HTERT RPE-1 (cell line): ENCODE data around the gene C1orf116.

ENCODE experiments used
- in situ Hi-C: fragments of 300-500 bp; cut with MboI; formaldehyde crosslinking; loops from 4 replicates; pipeline ENCODE4 v1.14.3; 2020; ENCODE audit warnings: low sequenced_read_pairs

Gene C1orf116

DNA sequence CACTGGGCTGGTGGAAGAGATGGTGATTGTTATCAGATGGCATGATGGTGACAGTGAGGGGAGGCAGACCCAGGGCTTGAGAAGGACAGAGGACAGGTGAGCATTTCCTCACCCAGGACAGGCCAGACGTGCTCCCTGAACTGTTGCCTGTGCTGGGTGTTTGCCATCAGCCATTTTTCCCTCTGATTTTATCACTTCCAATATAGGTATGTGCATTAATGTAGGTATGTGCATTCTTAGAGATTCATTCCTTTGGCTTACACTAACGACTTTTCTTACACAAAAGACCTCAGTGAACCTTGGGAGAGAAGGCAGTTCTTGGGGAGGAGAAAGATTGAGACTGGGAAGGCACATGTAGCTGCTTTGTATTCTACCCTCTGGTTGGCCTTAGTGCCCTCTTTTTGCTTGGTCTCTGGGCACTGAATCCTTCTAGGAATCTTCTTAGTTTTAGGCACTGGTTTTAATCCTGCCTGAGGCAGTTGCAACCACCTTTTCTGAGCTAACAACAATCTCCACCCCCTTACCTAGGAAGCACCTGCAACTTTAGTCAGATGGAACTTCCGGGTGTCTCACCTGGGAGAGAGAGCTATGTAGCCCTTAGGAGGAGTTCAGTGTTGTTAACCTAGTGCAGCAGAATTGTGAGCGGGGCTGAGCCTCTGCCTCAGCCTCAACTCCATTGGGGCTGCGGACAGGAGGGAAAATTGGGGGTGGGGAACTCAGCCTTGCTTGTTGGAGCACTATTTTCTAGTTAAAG lies 30.9 kb downstream of the C1orf116 start:
- in situ Hi-C loops: no loop called here

- in situ Hi-C loops: no loop called here
Observed at GRCh38 chr1:207000651-207001291, 31.8 kb downstream of the C1orf116 start.

GRCh38 chr1:206998816-206999215 lies 33.7 kb downstream of the C1orf116 start:
- in situ Hi-C loops: no loop called here

GRCh38 chr1:206992790-206993189 lies 39.8 kb downstream of the C1orf116 start:
- in situ Hi-C loops: no loop called here

- in situ Hi-C loops: no loop called here
Observed at GRCh38 chr1:206987873-206988272, 44.7 kb downstream of the C1orf116 start.

DNA sequence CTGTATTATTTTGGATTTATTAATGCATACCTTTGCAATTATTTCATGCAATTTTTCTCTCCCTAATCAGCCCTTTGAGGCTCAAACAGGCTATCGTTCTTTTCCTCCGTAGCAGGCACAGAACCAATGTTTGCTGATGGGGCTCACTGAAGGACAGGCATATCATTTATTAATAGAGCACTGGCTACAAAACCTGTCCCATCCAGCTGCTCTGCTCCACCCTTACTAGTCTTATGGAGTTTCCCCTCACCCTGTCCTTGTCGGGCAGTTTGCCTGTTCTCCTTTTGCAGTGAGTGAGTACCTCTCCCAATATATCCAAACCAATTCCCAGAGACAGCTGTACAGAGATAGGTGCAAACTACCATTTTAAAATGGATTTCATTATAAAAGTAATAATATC lies 45.7 kb downstream of the C1orf116 start:
- in situ Hi-C loops: no loop called here

DNA sequence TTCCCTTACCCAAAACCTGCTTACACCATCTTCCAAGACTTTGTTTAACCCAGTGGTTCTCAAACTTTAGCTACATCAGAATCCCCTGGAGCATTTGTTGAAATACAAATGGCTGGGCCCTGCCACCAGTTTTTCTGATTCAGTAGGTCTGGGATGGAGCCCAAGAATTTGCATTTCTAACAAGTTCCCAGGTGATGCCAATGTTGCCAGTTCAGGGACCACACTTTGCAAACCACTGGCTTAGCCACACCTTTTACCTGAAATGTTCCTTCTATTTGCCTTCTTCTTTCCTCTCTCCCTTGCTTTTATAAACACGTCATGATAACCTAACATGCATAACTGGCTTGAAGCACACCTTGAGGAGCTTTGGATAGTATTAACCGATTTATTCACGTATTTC lies 46.2 kb downstream of the C1orf116 start:
- in situ Hi-C loops: no loop called here

- in situ Hi-C loops: no loop called here
Observed at GRCh38 chr1:206985162-206985749, 47.3 kb downstream of the C1orf116 start.

GRCh38 chr1:206982216-206982615 lies 50.3 kb downstream of the C1orf116 start:
- in situ Hi-C loops: no loop called here

GRCh38 chr1:206979379-206980043 lies 53.0 kb downstream of the C1orf116 start:
- in situ Hi-C loops: no loop called here

DNA sequence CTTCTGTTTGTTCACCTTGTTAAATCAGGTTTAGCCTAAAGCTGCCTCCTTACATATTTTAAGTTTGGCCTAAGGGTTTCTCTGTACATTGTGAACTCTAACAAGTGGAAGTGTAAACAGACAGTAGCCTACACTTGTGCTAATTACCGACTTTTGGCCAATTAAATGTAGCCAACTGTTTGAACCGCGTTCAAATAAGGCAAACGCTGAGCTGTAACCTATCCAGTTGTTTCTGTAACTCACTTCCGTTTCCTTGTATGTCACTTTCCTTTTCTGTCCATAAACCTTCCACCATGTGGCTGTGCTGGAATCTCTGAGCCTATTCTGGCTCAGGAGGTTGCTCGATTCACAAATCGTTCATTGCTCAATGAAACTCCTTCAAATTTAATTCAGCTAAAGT lies 54.3 kb downstream of the C1orf116 start:
- in situ Hi-C loops: no loop called here

DNA sequence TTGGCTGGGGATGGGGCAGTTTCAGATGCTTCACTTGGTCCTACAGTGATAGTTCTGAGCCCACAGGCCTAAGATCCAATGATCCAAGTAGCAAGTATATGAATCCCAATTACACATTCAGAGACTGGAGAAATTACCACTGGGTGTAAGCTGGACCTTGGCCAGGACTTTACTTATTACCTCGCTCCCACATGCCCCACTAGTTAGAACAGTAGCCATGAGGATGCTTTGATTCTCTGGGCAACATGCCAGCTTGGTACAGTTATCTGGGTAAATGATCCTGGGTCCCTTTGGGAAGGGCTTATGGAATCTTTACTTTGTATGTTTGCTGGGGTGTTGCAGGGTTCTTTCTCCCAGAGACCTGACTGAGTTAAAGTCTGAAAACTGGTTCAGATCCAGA lies 57.2 kb downstream of the C1orf116 start:
- in situ Hi-C loops: no loop called here

DNA sequence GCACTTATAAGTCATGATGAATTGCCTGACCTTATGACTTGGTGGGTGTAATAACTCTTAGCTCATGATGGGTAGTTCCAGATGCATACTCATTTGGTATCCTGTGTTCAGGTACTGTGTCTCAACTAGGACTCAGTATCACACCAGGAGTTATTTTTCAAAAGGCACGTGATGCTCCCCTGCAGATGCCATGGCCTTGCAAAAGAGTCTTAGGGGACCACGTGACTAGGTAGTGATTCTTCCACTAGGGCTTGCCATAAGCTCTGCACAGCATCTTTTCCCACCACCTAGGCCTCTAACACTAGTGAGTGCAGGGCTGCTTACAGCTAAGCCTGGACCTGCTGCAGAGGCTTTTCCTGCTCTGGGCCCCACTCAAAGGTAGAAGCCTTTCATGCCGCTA lies 58.4 kb downstream of the C1orf116 start:
- in situ Hi-C loops: no loop called here

DNA sequence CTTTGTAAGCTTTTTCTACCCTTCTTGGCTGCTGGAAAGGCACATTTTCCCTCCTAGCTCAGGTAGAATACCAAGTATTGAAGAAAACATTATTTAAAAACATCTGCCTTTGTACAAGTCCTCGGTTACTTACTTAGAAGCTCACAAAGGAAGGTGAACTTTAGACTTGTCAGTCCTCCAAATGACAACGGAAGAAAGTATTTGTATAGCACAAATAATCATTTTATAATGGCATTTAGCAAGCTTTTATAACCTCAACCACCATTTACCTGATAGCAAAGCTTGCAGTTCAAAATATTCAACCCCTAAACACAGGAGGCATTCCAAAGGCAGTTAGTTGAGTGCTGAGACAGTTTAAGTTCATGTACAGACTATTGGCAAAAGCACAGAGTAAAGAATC lies 59.8 kb downstream of the C1orf116 start:
- in situ Hi-C loops: no loop called here

GRCh38 chr1:206971029-206971655 lies 61.4 kb downstream of the C1orf116 start:
- in situ Hi-C loops: no loop called here

GRCh38 chr1:206970446-206970845 lies 62.1 kb downstream of the C1orf116 start, which contains the start of gene FCAMR:
FCAMR (minus strand) TSS chr1:206970460; CDS start chr1:206970125, 335 bp downstream.
- in situ Hi-C loops: no loop called here

DNA sequence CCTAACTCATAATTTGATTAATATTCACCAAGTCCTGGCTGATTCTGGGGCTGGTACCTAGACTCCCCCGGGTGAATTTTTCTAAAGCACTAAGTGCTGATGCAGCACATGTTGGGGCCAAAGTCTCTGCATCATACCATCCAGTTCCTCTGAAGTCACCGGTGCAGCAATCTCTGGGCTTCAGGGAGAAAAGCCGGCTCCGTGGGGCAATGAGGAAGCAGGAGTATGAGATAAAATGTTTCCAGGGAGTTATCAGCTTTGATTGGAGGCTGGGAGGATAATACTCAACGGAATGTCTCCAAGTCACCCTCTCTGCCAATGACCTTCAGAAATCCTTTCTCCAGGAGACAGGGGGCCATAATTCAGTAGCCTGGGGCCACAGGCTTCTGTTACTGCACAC lies 63.5 kb downstream of the C1orf116 start:
- in situ Hi-C loops: no loop called here
